NCI-H524 (cell line): Measurements from ENCODE around the gene ZSWIM1.
"Not testable (repeated sequence)": the region's sequence is repeated elsewhere in the genome, so short reads cannot be mapped to it uniquely, and the experiment has no call there.

Experiments
- DNase-seq, 2 experiments: peaks; one replicate each; lab custom pipeline; 2025; lab: John Stamatoyannopoulos, UW

ZSWIM1 gene

GRCh38 chr20:45890077-45890984, 9.3 kb downstream of the ZSWIM1 start:
- DNase-seq = peak; percentile 44 to 74

- DNase-seq = peak; percentile 81 to 84
These were observed 10.3 kb downstream of the ZSWIM1 start, which contains the start of the genes CTSA and NEURL2 for GRCh38 chr20:45890985-45891983. Gene CTSA, plus strand, starts transcription at chr20:45891335. Its CDS starts 234 bp downstream, at chr20:45891569. Gene NEURL2, minus strand, starts transcription at chr20:45891208. Its CDS starts 217 bp downstream, at chr20:45890991.

- DNase-seq = peak in 1 of 2 experiments; percentile 33
These were observed 11.2 kb downstream of the ZSWIM1 start for GRCh38 chr20:45892049-45892825.

- DNase-seq = no peak
These were observed 11.9 kb downstream of the ZSWIM1 start for GRCh38 chr20:45892828-45893500.

GRCh38 chr20:45893831-45894230, 12.8 kb downstream of the ZSWIM1 start:
- no peak for DNase-seq

- no peak for DNase-seq
These were observed 13.8 kb downstream of the ZSWIM1 start for GRCh38 chr20:45894797-45895196.

- no peak for DNase-seq
These were observed 15.7 kb downstream of the ZSWIM1 start for GRCh38 chr20:45896641-45897161.

- no peak for DNase-seq
These were observed 16.3 kb downstream of the ZSWIM1 start for GRCh38 chr20:45897289-45897688.

GRCh38 chr20:45897692-45898091, 16.7 kb downstream of the ZSWIM1 start:
- DNase-seq = no peak

GRCh38 chr20:45898285-45898684, 17.3 kb downstream of the ZSWIM1 start:
- no peak for DNase-seq

GRCh38 chr20:45899046-45899835, 18.2 kb downstream of the ZSWIM1 start:
- DNase-seq = no peak

GRCh38 chr20:45901332-45901731, 20.3 kb downstream of the ZSWIM1 start:
- not testable (repeated sequence) for DNase-seq

GRCh38 chr20:45902199-45902701, 21.2 kb downstream of the ZSWIM1 start:
- no peak for DNase-seq

GRCh38 chr20:45904583-45905504, 23.8 kb downstream of the ZSWIM1 start:
- DNase-seq = no peak

- no peak for DNase-seq
These were observed 24.6 kb downstream of the ZSWIM1 start for GRCh38 chr20:45905505-45906079.

GRCh38 chr20:45907219-45907948, 26.4 kb downstream of the ZSWIM1 start:
- DNase-seq = no peak

- DNase-seq = no peak
These were observed 27.1 kb downstream of the ZSWIM1 start for GRCh38 chr20:45908084-45908483.
